Measurements from ENCODE around the gene CASP2. TPM values are rescaled to one million over a fixed set of nuclear protein-coding genes. Genes with fewer than 3 reads are reported as not detected.

The CASP2 gene
- total RNA-seq, 1 donor from 2014 or later: 6.8 TPM

- DNase-seq (ENCODE audit: low read depth) (peak; percentile 66), FAIRE-seq (no peak)
- Histone ChIP-seq H3K4me3 (ENCODE audit: low read depth, low read length) (no peak overlapping the region), H3K27me3 (ENCODE audit: control insufficient read depth, insufficient read depth, low read length) (no peaks in the 10 kb centered on the region), H3K36me3 (ENCODE audit: control insufficient read depth, insufficient read depth, low read length) (peaks cover 20% of the 10 kb centered on the region)
- TF ChIP-seq CTCF (IDR thresholded peaks at IDR 0.05; ENCODE audit: insufficient read depth, low read length, severe bottlenecking): no peak
Observed at GRCh38 chr7:143300959-143301935, 13.1 kb downstream of the CASP2 start.

GRCh38 chr7:143303733-143304132 lies 15.6 kb downstream of the CASP2 start:
- DNase-seq (ENCODE audit: low read depth): peak; percentile 52
- peaks cover 27% of the 10 kb centered on the region for H3K36me3 ChIP-seq (ENCODE audit: control insufficient read depth, insufficient read depth, low read length)
- no peak for FAIRE-seq

GRCh38 chr7:143304938-143305337 lies 16.8 kb downstream of the CASP2 start:
- no peaks in the 10 kb centered on the region for H3K27me3 ChIP-seq (ENCODE audit: control insufficient read depth, insufficient read depth, low read length)
- H3K36me3 ChIP-seq (ENCODE audit: control insufficient read depth, insufficient read depth, low read length): peaks cover 25% of the 10 kb centered on the region
- no peak overlapping the region for H3K4me3 ChIP-seq (ENCODE audit: low read depth, low read length)
- no peak for FAIRE-seq
- TF ChIP-seq CTCF (IDR thresholded peaks at IDR 0.05; ENCODE audit: insufficient read depth, low read length, severe bottlenecking): no peak
- no peak for DNase-seq (ENCODE audit: low read depth)

More at GRCh38 chr7:143303733-143304132, 15.6 kb downstream of the CASP2 start:
- TF ChIP-seq CTCF (IDR thresholded peaks at IDR 0.05; ENCODE audit: insufficient read depth, low read length, severe bottlenecking): no peak
- Histone ChIP-seq H3K27me3 (ENCODE audit: control insufficient read depth, insufficient read depth, low read length) (no peaks in the 10 kb centered on the region), H3K4me3 (ENCODE audit: low read depth, low read length) (no peak overlapping the region)

GRCh38 chr7:143305423-143306070 lies 17.4 kb downstream of the CASP2 start:
- Histone ChIP-seq H3K27me3 (ENCODE audit: control insufficient read depth, insufficient read depth, low read length) (no peaks in the 10 kb centered on the region), H3K36me3 (ENCODE audit: control insufficient read depth, insufficient read depth, low read length) (peaks cover 21% of the 10 kb centered on the region), H3K4me3 (ENCODE audit: low read depth, low read length) (no peak overlapping the region)
- peak; percentile 91 for TF ChIP-seq CTCF (IDR thresholded peaks at IDR 0.05; ENCODE audit: insufficient read depth, low read length, severe bottlenecking)
- FAIRE-seq (no peak), DNase-seq (ENCODE audit: low read depth) (peak; percentile 52)

- no peak for DNase-seq (ENCODE audit: low read depth)
- TF ChIP-seq CTCF (IDR thresholded peaks at IDR 0.05; ENCODE audit: insufficient read depth, low read length, severe bottlenecking): no peak
- no peak overlapping the region for H3K4me3 ChIP-seq (ENCODE audit: low read depth, low read length)
- peaks cover 17% of the 10 kb centered on the region for H3K36me3 ChIP-seq (ENCODE audit: control insufficient read depth, insufficient read depth, low read length)
- no peak for FAIRE-seq
- H3K27me3 ChIP-seq (ENCODE audit: control insufficient read depth, insufficient read depth, low read length): no peaks in the 10 kb centered on the region
Observed at GRCh38 chr7:143308632-143309031, 20.5 kb downstream of the CASP2 start.

Measured in bronchial epithelial cell (primary cell).